GM12873 (cell line): ENCODE data around the gene PFDN4.

Experiments
- CTCF ChIP-seq: IDR thresholded peaks from 2 replicates; pipeline ENCODE4 v1.5.1; 2012; ENCODE audit warnings: low read depth, mild to moderate bottlenecking, moderate library complexity, low read length, control low read depth; ENCODE audit not compliant: insufficient read depth; ENCODE audit errors: missing control alignments

The PFDN4 gene

GRCh38 chr20:54251096-54251495 is 43.2 kb downstream of the PFDN4 start:
- TF ChIP-seq CTCF = no peak

GRCh38 chr20:54254596-54254995 is 46.7 kb downstream of the PFDN4 start:
- no peak for TF ChIP-seq CTCF

GRCh38 chr20:54255157-54255556 is 47.3 kb downstream of the PFDN4 start:
- no peak for TF ChIP-seq CTCF

- TF ChIP-seq CTCF = no peak
Measured at GRCh38 chr20:54256202-54256601, 48.3 kb downstream of the PFDN4 start.

- no peak for TF ChIP-seq CTCF
Measured at GRCh38 chr20:54257071-54257816, 49.4 kb downstream of the PFDN4 start.

- TF ChIP-seq CTCF = no peak
Measured at GRCh38 chr20:54260116-54260515, 52.2 kb downstream of the PFDN4 start.

- TF ChIP-seq CTCF = no peak
Measured at GRCh38 chr20:54262671-54263070, 54.8 kb downstream of the PFDN4 start.
